Progenitor cell of endocrine pancreas (in vitro differentiated cells): ENCODE results near the gene PALMD. TPM values are rescaled to one million over a fixed set of nuclear protein-coding genes. Genes with fewer than 3 reads are reported as not detected.
A peak's percentile ranks its signal among the peaks of the same experiment; 100 is the strongest.

ENCODE experiments used
- DNase-seq: peaks from one replicate; pipeline ENCODE4 v3.0.0; 2021; ENCODE audit warnings: low spot score; ENCODE audit not compliant: unreplicated experiment
- H3K27ac Mint-ChIP-seq: 2 replicates; pipeline ENCODE4 v1.8.0; 2021; ENCODE audit warnings: mild to moderate bottlenecking, moderate library complexity, mixed read lengths
- H3K27me3 Mint-ChIP-seq: 2 replicates; pipeline ENCODE4 v1.8.0; 2021; ENCODE audit warnings: mixed read lengths
- H3K36me3 Mint-ChIP-seq: 2 replicates; pipeline ENCODE4 v1.8.0; 2022; ENCODE audit warnings: mixed read lengths; ENCODE audit not compliant: insufficient read depth
- H3K4me1 Mint-ChIP-seq: 2 replicates; pipeline ENCODE4 v1.8.0; 2021; ENCODE audit warnings: low read depth, mixed read lengths
- H3K4me3 Mint-ChIP-seq: 2 replicates; pipeline ENCODE4 v1.8.0; 2021; ENCODE audit warnings: low read depth, mild to moderate bottlenecking, moderate library complexity, mixed read lengths
- H3K9me3 Mint-ChIP-seq: 2 replicates; pipeline ENCODE4 v1.8.0; 2021; ENCODE audit warnings: low read depth, mixed read lengths
- total RNA-seq: library from RNA; stranded (reverse); gene quantifications from 2 replicates; pipeline ENCODE4 v1.2.1, GENCODE V29; 2021
- TF ChIP-seq, protein P1 (sequence below): fragments of 200-600 bp; sonication (generic); IDR thresholded peaks from one replicate; pipeline ENCODE4 v1.5.0; 2021; ENCODE audit warnings: antibody characterized with exemption, mild to moderate bottlenecking; ENCODE audit not compliant: unreplicated experiment

PALMD gene
- total RNA-seq, 1 donor from 2014 or later, result 4.5 TPM

DNA sequence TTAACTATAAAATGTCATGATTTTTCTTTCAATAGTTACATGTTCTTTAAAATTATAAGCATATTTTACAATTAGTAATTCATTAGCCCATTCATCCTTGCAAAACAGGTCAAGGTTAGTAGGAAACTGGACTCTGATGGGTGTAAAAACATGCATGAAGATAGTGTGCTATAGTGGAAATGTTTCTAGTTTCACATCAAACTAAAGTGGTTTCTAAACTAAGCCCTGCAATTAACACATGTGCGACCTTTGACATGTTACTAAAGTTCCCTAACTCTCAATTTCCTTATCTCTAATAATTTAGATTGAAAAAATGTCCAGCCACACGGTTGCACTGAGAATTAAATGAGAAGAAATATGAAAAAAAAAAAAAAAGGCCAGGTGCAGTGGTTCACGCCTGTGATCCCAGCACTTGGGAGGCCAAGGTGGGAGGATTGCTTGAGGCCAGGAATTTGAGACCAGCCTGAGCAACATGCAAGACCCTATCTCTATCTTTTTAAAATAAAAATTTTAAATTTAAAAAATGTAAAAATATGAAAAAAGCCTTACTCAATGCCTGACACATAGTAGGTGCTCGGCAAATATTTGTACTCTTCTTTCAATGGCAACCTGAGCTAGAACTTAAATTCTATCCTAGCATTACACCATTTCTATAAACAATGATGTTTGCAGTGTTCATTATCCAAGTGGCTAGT lies 44.1 kb upstream of the PALMD start:
- no peaks in the 10 kb centered on the region for H3K36me3 Mint-ChIP-seq
- TF ChIP-seq, protein P1, sequence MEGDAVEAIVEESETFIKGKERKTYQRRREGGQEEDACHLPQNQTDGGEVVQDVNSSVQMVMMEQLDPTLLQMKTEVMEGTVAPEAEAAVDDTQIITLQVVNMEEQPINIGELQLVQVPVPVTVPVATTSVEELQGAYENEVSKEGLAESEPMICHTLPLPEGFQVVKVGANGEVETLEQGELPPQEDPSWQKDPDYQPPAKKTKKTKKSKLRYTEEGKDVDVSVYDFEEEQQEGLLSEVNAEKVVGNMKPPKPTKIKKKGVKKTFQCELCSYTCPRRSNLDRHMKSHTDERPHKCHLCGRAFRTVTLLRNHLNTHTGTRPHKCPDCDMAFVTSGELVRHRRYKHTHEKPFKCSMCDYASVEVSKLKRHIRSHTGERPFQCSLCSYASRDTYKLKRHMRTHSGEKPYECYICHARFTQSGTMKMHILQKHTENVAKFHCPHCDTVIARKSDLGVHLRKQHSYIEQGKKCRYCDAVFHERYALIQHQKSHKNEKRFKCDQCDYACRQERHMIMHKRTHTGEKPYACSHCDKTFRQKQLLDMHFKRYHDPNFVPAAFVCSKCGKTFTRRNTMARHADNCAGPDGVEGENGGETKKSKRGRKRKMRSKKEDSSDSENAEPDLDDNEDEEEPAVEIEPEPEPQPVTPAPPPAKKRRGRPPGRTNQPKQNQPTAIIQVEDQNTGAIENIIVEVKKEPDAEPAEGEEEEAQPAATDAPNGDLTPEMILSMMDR, result no peak
- H3K9me3 Mint-ChIP-seq, result no peaks in the 10 kb centered on the region
- peaks cover 10% of the 10 kb centered on the region for H3K4me1 Mint-ChIP-seq
- no peak for DNase-seq
- no peak overlapping the region for H3K4me3 Mint-ChIP-seq
- H3K27me3 Mint-ChIP-seq, result no peaks in the 10 kb centered on the region
- no peak overlapping the region for H3K27ac Mint-ChIP-seq

DNA sequence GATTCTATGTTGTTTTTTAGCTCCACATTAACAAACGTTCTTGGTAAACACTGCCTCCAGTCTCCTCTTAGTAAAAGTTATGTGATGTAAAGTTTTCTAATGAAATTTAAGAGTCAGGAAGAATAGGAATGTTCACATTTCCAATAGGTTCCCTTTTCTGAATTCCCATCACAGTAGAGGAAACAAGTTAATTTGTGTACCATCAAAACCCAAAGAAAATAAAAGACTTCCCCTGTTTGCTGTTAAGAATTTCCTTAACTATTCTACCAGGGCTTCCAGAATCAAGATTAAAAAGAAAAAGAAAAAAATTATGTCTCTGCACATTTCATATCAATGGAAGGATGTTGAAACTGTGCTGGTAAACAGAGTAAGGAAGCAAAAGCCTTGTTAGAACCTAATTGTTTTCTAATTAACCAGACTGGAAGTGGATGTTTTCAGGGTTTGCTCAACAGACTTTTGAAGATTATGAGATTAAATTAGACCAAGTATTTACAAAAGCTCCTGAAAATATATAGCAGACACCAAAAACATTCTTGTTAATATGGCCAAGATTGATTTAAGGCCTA lies 43.4 kb upstream of the PALMD start:
- DNase-seq, result no peak
- peaks cover 10% of the 10 kb centered on the region for H3K4me1 Mint-ChIP-seq
- H3K36me3 Mint-ChIP-seq, result no peaks in the 10 kb centered on the region
- TF ChIP-seq, protein P1, result no peak
- peaks cover 2% of the 10 kb centered on the region for H3K9me3 Mint-ChIP-seq
- H3K27ac Mint-ChIP-seq, result no peak overlapping the region
- no peaks in the 10 kb centered on the region for H3K27me3 Mint-ChIP-seq
- H3K4me3 Mint-ChIP-seq, result no peak overlapping the region

DNA sequence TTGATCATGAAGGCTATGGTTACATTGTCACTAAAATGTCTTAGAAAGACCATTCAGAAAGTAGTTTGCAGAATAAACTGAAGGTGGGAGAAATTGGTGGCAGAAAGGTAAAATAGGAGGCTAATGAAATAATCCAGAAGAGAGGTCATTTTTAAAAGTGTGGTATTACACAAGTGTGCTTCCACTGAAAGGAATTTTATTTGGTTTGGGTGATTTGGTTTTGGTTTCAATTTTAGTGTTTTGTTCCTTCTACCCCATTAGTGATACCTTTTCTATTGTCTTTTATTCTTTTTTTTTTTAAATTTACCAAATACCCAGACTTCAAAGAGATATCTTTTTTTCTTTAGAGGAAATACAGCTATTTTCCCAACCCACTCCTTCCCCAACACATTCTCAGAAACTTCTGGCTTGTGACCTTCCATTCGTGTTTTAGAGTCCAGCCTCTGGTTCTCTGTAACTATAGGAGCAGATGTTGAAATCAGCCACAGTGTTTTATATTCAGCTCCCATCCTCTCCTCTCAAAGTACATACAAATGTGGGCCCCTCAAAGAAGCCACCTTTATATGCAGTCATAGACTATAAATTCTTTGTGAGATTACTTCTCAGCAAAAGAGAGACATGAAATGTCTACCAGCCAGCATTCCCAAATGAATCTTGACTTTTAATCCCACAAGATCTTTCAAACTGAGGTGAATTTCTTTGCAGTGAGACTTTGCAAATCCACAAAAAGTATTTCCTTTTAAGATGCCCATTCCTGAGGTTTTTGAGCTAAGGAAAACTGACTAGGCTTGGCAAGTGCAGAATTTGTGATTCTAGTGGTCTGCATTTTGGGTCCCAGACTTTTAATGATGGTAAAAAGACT lies 42.0 kb upstream of the PALMD start:
- TF ChIP-seq, protein P1, result no peak
- H3K4me1 Mint-ChIP-seq, result peaks cover 10% of the 10 kb centered on the region
- peak overlapping the region; percentile 67 for H3K27ac Mint-ChIP-seq
- H3K27me3 Mint-ChIP-seq, result no peaks in the 10 kb centered on the region
- no peak overlapping the region for H3K4me3 Mint-ChIP-seq
- H3K36me3 Mint-ChIP-seq, result no peaks in the 10 kb centered on the region
- H3K9me3 Mint-ChIP-seq, result peaks cover 14% of the 10 kb centered on the region
- DNase-seq, result no peak

DNA sequence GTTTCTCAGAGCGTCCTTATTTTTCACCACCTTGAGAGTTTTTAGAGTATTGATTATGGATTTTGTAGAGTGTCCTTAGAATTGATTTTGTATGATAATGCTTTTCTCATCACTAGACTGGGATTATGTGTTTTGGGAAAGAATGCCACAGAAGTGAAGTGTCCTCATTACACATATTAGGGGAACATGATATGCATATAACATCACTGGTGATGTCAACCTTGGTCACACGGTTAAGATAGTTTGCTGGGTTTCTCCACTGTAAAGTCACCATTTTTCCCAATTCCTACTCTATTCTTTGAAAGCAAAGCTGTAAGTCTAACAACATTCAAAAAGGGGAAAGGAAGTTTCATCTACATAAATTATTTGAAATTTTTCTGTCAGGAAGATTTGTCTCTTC lies 39.6 kb upstream of the PALMD start:
- no peak for DNase-seq
- H3K9me3 Mint-ChIP-seq, result peaks cover 20% of the 10 kb centered on the region
- no peak overlapping the region for H3K4me3 Mint-ChIP-seq
- no peaks in the 10 kb centered on the region for H3K36me3 Mint-ChIP-seq
- no peak overlapping the region for H3K27ac Mint-ChIP-seq
- peaks cover 4% of the 10 kb centered on the region for H3K4me1 Mint-ChIP-seq
- TF ChIP-seq, protein P1, result no peak
- H3K27me3 Mint-ChIP-seq, result no peaks in the 10 kb centered on the region

DNA sequence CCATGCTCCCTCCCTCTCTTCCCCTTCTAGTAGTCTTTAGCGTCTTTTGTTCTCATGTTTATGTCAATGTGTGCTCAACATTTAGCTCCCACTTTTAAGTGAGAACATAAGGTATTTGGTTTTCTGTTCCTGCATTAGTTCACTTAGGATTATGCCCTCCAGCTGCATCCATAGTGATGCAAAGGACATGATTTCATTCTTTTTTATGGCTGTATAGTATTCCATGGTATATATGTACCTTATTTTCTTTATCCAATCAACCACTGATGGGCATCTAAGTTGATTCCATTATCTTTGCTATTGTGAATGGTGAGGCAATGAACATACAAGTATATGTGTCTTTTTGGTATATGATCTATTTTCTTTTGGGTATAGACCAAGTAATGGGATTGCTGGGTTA lies 38.3 kb upstream of the PALMD start:
- TF ChIP-seq, protein P1, result no peak
- Mint-ChIP-seq H3K4me1 (no peaks in the 10 kb centered on the region), H3K4me3 (no peak overlapping the region), H3K9me3 (peaks cover 20% of the 10 kb centered on the region), H3K36me3 (no peaks in the 10 kb centered on the region), H3K27ac (no peak overlapping the region), H3K27me3 (no peaks in the 10 kb centered on the region)
- DNase-seq, result no peak
